HG03342 (cell line): Measurements from ENCODE around the gene C1orf159.

ENCODE experiments used
- ATAC-seq: cut with Tn5 transposase; IDR thresholded peaks from one replicate; pipeline ENCODE4 v1.9.1; 2021; ENCODE audit warnings: mild to moderate bottlenecking, moderate library complexity; ENCODE audit not compliant: unreplicated experiment

Gene C1orf159

DNA sequence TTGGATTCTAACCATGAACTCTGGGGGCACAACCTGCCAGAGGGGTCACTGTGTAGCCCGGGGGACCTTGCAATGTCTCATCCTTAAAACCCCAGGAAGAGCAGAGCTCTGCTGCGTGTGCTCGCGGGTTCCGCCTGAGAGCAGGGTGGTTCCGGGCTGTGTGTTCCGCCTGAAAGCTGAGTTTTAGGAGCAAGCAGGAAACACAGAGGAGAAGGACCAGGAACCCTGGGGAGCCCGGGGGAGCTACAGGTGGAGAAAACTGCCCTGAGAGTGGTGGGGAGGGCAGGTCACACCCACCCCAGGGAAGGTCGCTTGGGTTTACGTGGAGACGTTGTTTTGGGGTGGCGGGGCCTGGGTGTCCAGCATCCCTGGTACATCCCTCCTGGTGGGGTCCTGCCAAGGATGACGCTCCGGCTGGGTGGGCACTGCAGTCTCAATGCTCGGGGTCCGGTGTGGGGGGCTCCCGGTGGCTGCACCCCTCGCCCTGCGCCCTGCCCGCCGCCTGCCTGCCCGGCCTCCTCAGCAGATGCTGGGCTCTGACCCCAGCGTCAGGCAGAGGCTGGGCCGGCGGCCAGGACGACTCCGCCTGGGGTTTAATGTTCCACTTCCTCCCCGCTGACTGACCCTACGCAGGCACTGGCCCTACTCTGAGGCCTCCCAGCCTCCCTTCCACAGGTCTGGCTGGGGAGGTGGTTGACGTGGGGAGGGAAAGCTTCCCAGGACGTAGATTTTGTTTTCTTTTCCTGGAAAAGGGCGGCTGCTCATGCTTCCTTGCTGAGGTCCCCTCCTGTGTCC lies 17.3 kb upstream of the C1orf159 start:
- no peak for ATAC-seq

- no peak for ATAC-seq
Measured at GRCh38 chr1:1132042-1132950, 16.4 kb upstream of the C1orf159 start.

- no peak for ATAC-seq
Measured at GRCh38 chr1:1130206-1131120, 14.6 kb upstream of the C1orf159 start.

DNA sequence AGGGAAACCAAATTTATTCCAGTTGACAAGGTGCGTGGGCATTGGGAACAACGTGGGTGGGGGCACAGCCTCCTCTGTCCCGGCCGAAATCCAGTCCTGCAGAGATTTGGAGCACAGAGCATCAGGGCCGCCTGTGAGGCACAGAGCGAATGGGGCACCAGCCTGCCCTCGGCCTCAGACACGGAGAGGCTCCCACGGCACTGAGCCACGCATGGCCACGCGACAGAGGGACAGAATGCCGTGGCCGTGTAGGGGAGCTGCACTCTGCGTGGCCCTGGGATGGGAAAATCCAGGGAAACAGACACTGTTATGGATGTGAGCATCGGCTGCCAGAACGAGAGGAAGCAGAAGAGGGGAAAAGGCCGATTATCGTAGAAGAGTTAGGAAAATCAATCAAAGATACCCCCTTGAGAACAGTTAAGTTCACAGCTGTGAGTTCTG lies 13.5 kb upstream of the C1orf159 start:
- ATAC-seq = no peak

GRCh38 chr1:1128454-1129139 lies 12.7 kb upstream of the C1orf159 start:
- ATAC-seq = no peak

GRCh38 chr1:1127551-1128451 lies 11.9 kb upstream of the C1orf159 start:
- ATAC-seq = no peak

DNA sequence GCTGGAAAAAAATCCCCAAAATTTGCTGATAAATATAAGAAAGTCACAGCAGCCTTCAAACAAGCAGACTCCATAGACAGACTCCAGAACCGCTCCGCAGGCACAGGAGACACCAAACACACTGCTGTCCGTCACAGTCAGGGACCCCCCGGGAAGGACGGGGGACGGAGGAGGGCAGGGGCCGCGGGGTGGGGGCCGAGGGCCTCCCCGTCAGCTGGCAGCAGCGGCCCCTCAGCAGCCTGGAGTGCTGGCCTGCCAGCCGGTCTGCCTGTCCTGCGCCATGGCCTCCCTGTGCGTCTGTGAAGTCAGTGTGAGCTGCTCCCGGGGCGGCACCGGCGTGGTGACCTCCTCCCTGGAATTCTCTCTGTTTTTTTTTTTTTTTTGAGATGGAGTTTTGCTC lies 10.1 kb upstream of the C1orf159 start:
- ATAC-seq = no peak

DNA sequence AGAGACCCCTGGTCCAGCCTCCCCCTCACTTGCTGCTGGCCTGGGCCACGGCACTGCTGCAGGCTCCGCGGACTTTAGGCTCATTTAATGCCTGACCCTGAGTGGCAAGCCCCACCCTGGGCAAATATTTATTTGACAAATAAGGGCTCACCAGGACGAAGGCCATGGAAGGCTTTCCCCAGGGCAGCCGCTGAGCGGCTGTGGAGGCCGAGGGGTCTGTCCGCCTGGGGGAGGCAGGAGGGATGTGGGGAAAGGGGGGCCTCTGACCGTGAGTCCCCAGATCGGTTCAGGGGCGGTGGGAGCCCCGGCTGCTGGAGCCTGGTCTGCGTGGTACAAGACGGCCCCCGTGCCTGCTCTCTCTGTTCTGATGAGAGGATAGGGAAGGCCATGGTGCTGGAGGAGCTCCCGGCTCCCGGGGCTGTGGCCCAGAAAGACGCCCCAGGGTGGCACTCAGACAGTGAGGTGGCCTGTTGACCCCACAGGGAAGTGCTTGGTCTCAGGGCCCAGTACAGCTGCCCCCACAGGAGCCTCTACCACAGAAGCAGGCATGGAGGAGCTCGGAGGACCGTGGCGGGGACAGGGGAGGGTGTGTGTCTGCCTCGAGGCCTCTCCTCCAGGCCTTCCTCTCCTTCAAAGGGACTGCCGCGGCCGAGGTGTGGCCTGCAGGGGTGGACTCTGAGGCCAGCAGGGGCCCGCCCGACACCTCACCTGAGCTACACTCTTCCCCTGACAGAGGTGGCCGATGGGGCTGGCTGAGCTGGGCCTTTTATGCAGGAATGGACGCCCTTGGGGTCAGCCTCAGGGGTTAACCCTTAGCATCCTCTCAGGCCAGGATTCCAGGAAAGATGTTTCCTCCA lies 9.1 kb upstream of the C1orf159 start:
- ATAC-seq = no peak

- no peak for ATAC-seq
Measured at GRCh38 chr1:1124508-1124785, 8.6 kb upstream of the C1orf159 start.

GRCh38 chr1:1123581-1124507 lies 8.0 kb upstream of the C1orf159 start:
- ATAC-seq = no peak

DNA sequence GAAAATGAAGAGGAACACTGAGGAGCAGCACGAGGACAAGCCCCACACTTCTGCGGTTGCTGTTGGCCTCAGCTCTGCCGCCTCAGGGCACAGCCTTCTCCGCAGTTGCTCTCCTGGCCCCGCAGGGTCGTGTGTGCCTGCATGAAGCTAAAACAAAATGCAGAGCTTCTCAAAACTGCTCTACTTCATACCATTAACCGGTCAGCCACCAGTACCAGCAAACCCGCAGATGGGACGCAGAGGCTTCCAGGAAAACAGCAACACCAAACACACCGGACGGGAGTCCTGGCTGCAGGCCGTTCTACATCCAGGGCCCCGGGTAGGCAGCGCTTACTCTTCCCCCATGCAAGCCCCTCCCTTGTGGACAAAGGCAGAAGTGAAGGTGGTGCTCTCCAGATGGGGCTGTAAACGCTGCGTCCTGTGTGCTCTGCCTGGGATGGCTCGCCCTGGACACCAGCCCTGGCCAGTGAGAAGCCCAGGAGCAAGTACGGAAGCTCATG lies 7.1 kb upstream of the C1orf159 start:
- no peak for ATAC-seq

DNA sequence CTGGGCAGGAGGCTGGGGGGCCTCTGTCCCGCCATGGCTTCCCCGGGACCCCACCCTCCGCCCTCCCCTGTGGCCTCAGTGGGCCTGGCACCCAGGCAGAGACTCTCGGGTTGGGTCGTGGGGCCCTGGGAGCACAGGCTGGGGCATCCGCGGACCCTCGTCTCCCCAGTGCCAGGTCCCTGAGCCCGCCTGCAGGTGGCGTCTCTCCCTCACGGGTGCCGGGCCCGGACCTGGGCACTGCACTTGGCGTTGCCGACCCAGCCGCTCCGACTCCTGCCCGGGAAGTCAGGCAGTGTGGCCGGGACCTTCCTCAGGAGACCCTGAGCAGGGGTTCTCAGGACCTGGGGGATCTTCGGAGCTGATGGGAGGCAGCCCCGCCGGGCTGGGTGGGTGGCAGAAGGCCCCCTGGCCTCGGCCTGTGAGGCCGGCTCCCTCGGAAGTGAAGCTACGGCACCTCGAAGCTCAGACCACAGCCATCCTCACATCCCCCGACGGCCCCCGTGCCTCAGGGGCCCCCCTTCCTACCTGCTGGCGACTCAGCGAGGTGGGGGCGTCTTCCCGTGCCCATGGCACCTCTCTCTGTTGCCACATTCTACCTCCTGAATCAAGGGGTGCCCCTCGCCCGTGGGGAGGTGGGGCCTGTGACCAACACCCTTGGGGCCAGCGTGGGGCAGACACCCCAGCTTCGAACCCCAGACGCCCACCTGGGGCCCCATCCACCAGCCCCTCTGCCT lies 6.4 kb upstream of the C1orf159 start:
- ATAC-seq = peak; percentile 49

DNA sequence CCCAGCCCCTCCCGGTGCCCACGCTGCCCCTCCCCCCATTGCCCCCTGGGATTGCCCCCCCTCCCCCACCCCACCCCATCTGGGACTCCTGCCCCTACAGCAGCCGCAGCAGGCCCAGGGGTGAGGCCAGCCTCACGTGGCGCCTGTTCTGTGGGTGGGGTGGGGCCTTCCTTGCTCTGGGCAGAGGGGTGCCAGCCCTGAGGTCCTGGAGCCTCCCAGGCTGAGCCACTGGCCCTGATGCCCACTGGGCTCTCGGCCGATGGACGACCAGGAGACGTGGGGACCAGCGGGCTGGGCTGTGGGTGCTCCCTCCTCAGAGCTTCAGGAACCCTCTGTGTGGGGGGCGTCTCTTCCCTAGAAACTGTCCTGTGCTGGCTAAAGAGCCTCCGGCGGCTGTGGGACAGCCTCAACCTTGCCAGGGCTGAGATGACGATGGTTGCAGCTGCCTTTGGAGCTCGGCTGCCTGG lies 5.8 kb upstream of the C1orf159 start:
- ATAC-seq = no peak

GRCh38 chr1:1120866-1121591 lies 5.1 kb upstream of the C1orf159 start:
- no peak for ATAC-seq

DNA sequence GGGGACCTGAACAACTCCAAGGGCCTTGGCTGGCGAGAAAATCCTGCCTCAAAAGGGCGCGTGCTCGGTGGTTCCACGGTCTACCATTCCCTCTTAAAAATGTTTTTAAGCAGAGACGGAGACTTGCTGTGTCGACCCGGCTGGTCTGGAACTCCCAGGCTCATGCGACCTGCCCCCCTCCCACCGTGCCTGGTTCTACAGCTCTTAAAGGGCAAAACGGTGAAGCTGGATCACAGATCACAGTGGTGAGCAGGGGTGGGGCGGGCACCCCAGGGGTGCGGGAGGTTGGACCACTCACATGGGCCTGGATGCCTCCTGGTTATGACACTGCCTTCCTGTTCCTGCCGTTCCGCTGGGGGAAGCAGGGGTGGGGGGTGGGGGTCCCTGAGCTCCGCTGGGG lies 4.2 kb upstream of the C1orf159 start:
- no peak for ATAC-seq
